WERI-Rb-1 (cell line): Measurements from ENCODE around the gene CPT1B.
A peak's percentile ranks its signal among the peaks of the same experiment; 100 is the strongest.

Source experiments
- DNase-seq: peaks from one replicate; pipeline ENCODE4 v3.0.0-alpha.2; 2020
- H3K27ac ChIP-seq: fragments of 250-450 bp; sonication (Bioruptor Pico); 2 replicates; pipeline ENCODE4 v1.5.1; 2020; ENCODE audit warnings: mild to moderate bottlenecking, moderate library complexity
- H3K27me3 ChIP-seq: fragments of 250-450 bp; sonication (Bioruptor Pico); 2 replicates; pipeline ENCODE4 v1.5.1; 2021; ENCODE audit warnings: mild to moderate bottlenecking, low read depth, moderate library complexity; ENCODE audit not compliant: insufficient read depth, severe bottlenecking
- H3K36me3 ChIP-seq: fragments of 250-450 bp; sonication (Bioruptor Pico); 2 replicates; pipeline ENCODE4 v1.5.1; 2020; ENCODE audit warnings: mild to moderate bottlenecking, moderate library complexity
- H3K4me3 ChIP-seq: 2 replicates; pipeline ENCODE4 v1.5.1; 2011; ENCODE audit warnings: low read depth, mild to moderate bottlenecking, control low read depth, low read length
- H3K9me3 ChIP-seq: fragments of 250-450 bp; sonication (Bioruptor Pico); 2 replicates; pipeline ENCODE4 v1.5.1; 2021; ENCODE audit warnings: mild to moderate bottlenecking, moderate library complexity; ENCODE audit not compliant: severe bottlenecking
- TF ChIP-seq, protein P1 (sequence below): IDR thresholded peaks from 2 replicates; pipeline ENCODE4 v1.5.1; 2011; ENCODE audit warnings: low read depth, mild to moderate bottlenecking, control low read depth, inconsistent platforms, low read length

The CPT1B gene

DNA sequence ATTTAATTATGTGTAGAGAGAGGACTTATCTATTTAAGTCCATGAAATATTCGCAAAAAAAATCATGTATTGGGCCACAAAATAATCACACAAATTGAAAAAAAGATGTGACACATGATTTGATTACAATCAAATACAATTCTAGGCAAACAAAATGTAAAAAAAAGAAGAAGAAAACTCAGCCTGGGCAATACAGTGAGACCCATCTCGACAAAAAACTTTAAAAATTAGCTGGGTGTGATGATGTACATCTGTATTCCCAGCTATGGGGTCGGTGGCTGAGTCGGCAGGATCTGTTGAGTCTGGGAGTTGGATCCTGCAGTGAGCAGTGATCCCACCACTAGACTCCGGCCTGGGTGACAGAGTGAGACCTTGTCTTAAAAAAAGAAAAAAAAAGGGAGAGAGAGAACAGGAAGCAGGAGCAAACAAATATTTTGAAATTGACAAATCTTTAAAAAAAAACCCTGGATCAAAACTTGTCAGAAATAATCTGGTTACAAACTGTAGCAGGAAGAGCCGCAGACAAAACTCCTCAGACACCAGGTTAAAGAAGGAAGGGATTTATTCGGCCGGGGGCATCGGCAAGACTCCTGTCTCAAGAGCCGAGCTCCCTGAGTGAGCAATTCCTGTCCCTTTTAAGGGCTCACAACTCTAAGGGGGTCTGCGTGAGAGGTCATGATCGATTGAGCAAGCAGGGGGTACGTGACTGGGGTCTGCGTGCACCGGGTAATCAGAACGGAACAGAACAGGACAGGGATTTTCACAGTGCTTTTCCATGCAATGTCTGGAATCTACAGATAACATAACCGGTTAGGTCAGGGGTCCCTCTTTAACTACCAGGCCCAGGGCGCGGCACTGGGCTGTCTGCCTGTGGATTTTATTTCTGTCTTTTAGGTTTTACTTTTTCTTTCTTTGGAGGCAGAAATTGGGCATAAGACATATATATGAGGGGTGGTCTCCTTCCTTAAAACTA, 45.1 kb downstream of the CPT1B start:
- no peaks in the 10 kb centered on the region for H3K27me3 ChIP-seq
- TF ChIP-seq, protein P1, sequence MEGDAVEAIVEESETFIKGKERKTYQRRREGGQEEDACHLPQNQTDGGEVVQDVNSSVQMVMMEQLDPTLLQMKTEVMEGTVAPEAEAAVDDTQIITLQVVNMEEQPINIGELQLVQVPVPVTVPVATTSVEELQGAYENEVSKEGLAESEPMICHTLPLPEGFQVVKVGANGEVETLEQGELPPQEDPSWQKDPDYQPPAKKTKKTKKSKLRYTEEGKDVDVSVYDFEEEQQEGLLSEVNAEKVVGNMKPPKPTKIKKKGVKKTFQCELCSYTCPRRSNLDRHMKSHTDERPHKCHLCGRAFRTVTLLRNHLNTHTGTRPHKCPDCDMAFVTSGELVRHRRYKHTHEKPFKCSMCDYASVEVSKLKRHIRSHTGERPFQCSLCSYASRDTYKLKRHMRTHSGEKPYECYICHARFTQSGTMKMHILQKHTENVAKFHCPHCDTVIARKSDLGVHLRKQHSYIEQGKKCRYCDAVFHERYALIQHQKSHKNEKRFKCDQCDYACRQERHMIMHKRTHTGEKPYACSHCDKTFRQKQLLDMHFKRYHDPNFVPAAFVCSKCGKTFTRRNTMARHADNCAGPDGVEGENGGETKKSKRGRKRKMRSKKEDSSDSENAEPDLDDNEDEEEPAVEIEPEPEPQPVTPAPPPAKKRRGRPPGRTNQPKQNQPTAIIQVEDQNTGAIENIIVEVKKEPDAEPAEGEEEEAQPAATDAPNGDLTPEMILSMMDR: no peak
- H3K4me3 ChIP-seq: peak overlapping the region; percentile 71
- no peak for DNase-seq
- H3K36me3 ChIP-seq: no peaks in the 10 kb centered on the region
- H3K27ac ChIP-seq: no peak overlapping the region
- peaks cover 11% of the 10 kb centered on the region for H3K9me3 ChIP-seq

GRCh38 chr22:50531962-50532674, 46.1 kb downstream of the CPT1B start:
- H3K4me3 ChIP-seq: peak overlapping the region; percentile 71

DNA sequence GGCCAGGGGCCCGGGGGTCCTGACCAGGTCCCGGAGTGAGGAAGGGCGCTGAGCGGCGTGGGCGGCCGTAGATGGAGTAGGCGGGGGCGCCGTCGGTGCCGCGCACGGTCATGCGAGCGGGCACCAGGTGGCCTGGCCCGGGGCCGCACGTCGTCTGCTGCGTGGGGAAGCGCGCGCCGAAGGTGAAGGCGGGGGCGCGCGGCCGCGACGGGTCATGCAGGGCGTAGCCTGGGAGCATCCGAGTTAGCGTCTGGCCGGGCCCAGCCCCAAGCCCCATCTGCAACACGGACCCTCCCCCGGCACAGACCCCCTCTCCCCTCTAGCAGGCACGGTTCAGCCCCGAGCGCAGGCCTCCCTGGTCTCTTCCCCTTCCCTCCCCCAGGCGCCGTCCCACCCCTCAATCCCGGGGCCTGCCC, 46.7 kb downstream of the CPT1B start:
- Histone ChIP-seq H3K4me3 (peak overlapping the region; percentile 71), H3K9me3 (peaks cover 11% of the 10 kb centered on the region), H3K27ac (no peak overlapping the region; the same call in 1 of the 2 replicates), H3K36me3 (no peaks in the 10 kb centered on the region), H3K27me3 (no peaks in the 10 kb centered on the region)
- TF ChIP-seq, protein P1: no peak
- DNase-seq: peak; percentile 43

More at GRCh38 chr22:50531962-50532674, 46.1 kb downstream of the CPT1B start:
- no peaks in the 10 kb centered on the region for H3K27me3 ChIP-seq
- peak overlapping the region; percentile 29; the same call in 1 of the 2 replicates for H3K27ac ChIP-seq
- peaks cover 11% of the 10 kb centered on the region for H3K9me3 ChIP-seq
- H3K36me3 ChIP-seq: no peaks in the 10 kb centered on the region
- DNase-seq: peak; percentile 65
- TF ChIP-seq, protein P1: no peak

DNA sequence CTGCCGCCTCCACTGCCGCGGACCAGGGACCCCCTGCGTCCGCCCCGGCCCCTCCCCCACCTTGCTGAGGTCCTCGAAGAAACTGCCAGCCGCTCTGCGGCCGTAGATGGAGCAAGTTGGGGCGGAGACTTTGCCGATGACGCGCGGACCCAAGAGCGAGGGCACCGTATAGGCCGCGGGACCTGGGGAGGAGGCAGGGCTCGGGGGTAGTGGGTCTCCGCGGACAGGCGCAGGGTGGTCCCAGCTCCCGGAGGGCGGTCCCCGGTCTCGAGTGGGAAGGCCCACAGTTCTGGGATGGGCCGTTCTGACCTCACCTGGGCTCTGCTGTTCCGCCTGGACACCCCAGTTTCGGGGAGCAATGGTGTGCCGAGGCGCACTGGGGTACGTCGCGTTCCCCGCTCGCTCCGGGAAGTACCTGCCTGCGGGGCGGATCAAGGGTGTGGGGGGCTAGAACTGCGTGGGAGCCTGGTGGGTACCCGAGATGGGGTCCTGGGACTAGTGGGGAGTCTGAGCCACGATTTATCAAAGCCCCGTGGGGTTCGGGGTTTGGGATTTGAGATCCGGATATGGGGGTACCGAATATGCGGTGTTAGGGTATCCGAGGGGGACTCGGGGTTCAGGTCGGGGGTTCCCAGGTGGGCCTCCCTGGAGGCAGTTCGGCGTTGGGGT, 47.2 kb downstream of the CPT1B start:
- Histone ChIP-seq H3K36me3 (no peaks in the 10 kb centered on the region), H3K27me3 (no peaks in the 10 kb centered on the region), H3K27ac (no peak overlapping the region), H3K4me3 (no peak overlapping the region), H3K9me3 (peaks cover 11% of the 10 kb centered on the region)
- TF ChIP-seq, protein P1: no peak
- DNase-seq: no peak

- Histone ChIP-seq H3K27me3 (no peaks in the 10 kb centered on the region), H3K27ac (no peak overlapping the region)
- TF ChIP-seq, protein P1: no peak
These were observed 47.7 kb downstream of the CPT1B start for GRCh38 chr22:50530580-50530876.

More at GRCh38 chr22:50530580-50530876, 47.7 kb downstream of the CPT1B start:
- DNase-seq: no peak
- H3K9me3 ChIP-seq: peaks cover 11% of the 10 kb centered on the region
- H3K36me3 ChIP-seq: no peaks in the 10 kb centered on the region
- no peak overlapping the region for H3K4me3 ChIP-seq
